Ectodermal cell (in vitro differentiated cells): ENCODE results near the gene DHRSX.
"Not testable (repeated sequence)": the region's sequence is repeated elsewhere in the genome, so short reads cannot be mapped to it uniquely, and the experiment has no call there.

Source experiments
- H3K27ac ChIP-seq: 2 replicates; pipeline ENCODE4 v1.7.0; 2013; ENCODE audit warnings: mild to moderate bottlenecking, low read depth, low read length; ENCODE audit not compliant: insufficient read depth, poor library complexity, severe bottlenecking
- H3K27me3 ChIP-seq: 2 replicates; pipeline ENCODE4 v1.7.0; 2013; ENCODE audit warnings: mild to moderate bottlenecking, low read length; ENCODE audit not compliant: insufficient read depth, control insufficient read depth, poor library complexity, severe bottlenecking
- H3K36me3 ChIP-seq: one replicate; pipeline ENCODE4 v1.7.0; 2013; ENCODE audit warnings: low read length; ENCODE audit not compliant: control insufficient read depth, insufficient read depth
- H3K4me1 ChIP-seq: one replicate; pipeline ENCODE4 v1.7.0; 2013; ENCODE audit warnings: low read length; ENCODE audit not compliant: control insufficient read depth, insufficient read depth
- H3K4me3 ChIP-seq: 2 replicates; pipeline ENCODE4 v1.7.0; 2013; ENCODE audit warnings: low read depth, low read length, control low read depth; ENCODE audit not compliant: insufficient read depth
- H3K9me3 ChIP-seq: 2 replicates; pipeline ENCODE4 v1.7.0; 2013; ENCODE audit warnings: mild to moderate bottlenecking, low read length, moderate library complexity; ENCODE audit not compliant: control insufficient read depth
- WGBS, 2 experiments: methylation state at CpG; one replicate each; pipeline ENCODE4 v1.1.7; 2013; ENCODE audit warnings: missing lambda C conversion rate in 2 of 2; 5-methylcytosine and 5-hydroxymethylcytosine counted together

DHRSX gene

GRCh38 chrX:2539586-2539985 is 38.8 kb upstream of the DHRSX start:
- 100% methylated on average over 2 to 3 of the region's 3 CpGs for WGBS, 2 experiments
- Histone ChIP-seq H3K4me1 (peaks cover 6% of the 10 kb centered on the region), H3K9me3 (no peaks in the 10 kb centered on the region), H3K27me3 (no peaks in the 10 kb centered on the region), H3K4me3 (no peak overlapping the region), H3K27ac (no peak overlapping the region), H3K36me3 (no peaks in the 10 kb centered on the region)

- WGBS, 2 experiments, result 76 to 79% methylated on average over 15 of the region's 15 CpGs
- Histone ChIP-seq H3K4me3 (no peak overlapping the region), H3K36me3 (no peaks in the 10 kb centered on the region), H3K4me1 (peaks cover 6% of the 10 kb centered on the region), H3K27me3 (no peaks in the 10 kb centered on the region), H3K27ac (peak overlapping the region; percentile 82), H3K9me3 (no peaks in the 10 kb centered on the region)
Measured at GRCh38 chrX:2538031-2538757, 37.4 kb upstream of the DHRSX start.

GRCh38 chrX:2536974-2537373 is 36.2 kb upstream of the DHRSX start:
- H3K27ac ChIP-seq, result no peak overlapping the region
- H3K27me3 ChIP-seq, result no peaks in the 10 kb centered on the region
- 89 to 91% methylated on average over 5 of the region's 5 CpGs for WGBS, 2 experiments
- H3K4me3 ChIP-seq, result no peak overlapping the region
- peaks cover 6% of the 10 kb centered on the region for H3K4me1 ChIP-seq
- H3K36me3 ChIP-seq, result no peaks in the 10 kb centered on the region
- no peaks in the 10 kb centered on the region for H3K9me3 ChIP-seq

- 94 to 95% methylated on average over 5 to 6 of the region's 7 CpGs for WGBS, 2 experiments
- H3K4me3 ChIP-seq, result no peak overlapping the region
- no peaks in the 10 kb centered on the region for H3K27me3 ChIP-seq
Measured at GRCh38 chrX:2536141-2536540, 35.4 kb upstream of the DHRSX start.

GRCh38 chrX:2534261-2535021 is 33.7 kb upstream of the DHRSX start:
- H3K9me3 ChIP-seq, H3K27me3 ChIP-seq, H3K4me3 ChIP-seq, H3K4me1 ChIP-seq, H3K27ac ChIP-seq, H3K36me3 ChIP-seq: not testable (repeated sequence)
- WGBS, 2 experiments, result 64 to 66% methylated on average over 3 of the region's 5 CpGs

More at GRCh38 chrX:2536141-2536540, 35.4 kb upstream of the DHRSX start:
- no peak overlapping the region for H3K27ac ChIP-seq
- H3K9me3 ChIP-seq, result no peaks in the 10 kb centered on the region
- no peaks in the 10 kb centered on the region for H3K36me3 ChIP-seq
- H3K4me1 ChIP-seq, result peaks cover 6% of the 10 kb centered on the region

GRCh38 chrX:2533424-2533823 is 32.6 kb upstream of the DHRSX start:
- H3K36me3 ChIP-seq, result no peaks in the 10 kb centered on the region
- 86 to 95% methylated on average over 7 to 8 of the region's 8 CpGs for WGBS, 2 experiments
- no peaks in the 10 kb centered on the region for H3K27me3 ChIP-seq
- no peaks in the 10 kb centered on the region for H3K9me3 ChIP-seq
- H3K4me1 ChIP-seq, result peaks cover 2% of the 10 kb centered on the region
- H3K27ac ChIP-seq, result no peak overlapping the region
- H3K4me3 ChIP-seq, result no peak overlapping the region

- H3K4me1 ChIP-seq, result no peaks in the 10 kb centered on the region
- H3K27me3 ChIP-seq, result no peaks in the 10 kb centered on the region
- 94 to 97% methylated on average over 10 of the region's 10 CpGs for WGBS, 2 experiments
- H3K27ac ChIP-seq, result no peak overlapping the region
- no peak overlapping the region for H3K4me3 ChIP-seq
- H3K36me3 ChIP-seq, result no peaks in the 10 kb centered on the region
- no peaks in the 10 kb centered on the region for H3K9me3 ChIP-seq
Measured at GRCh38 chrX:2526390-2526789, 25.6 kb upstream of the DHRSX start.

GRCh38 chrX:2523911-2524310 is 23.1 kb upstream of the DHRSX start:
- Histone ChIP-seq H3K4me1 (no peaks in the 10 kb centered on the region), H3K4me3 (no peak overlapping the region), H3K27ac (no peak overlapping the region), H3K27me3 (no peaks in the 10 kb centered on the region), H3K36me3 (no peaks in the 10 kb centered on the region), H3K9me3 (no peaks in the 10 kb centered on the region)
- WGBS, 2 experiments, result 57 to 67% methylated on average over 6 of the region's 6 CpGs

GRCh38 chrX:2521927-2522386 is 21.2 kb upstream of the DHRSX start:
- WGBS, 2 experiments, result 95% methylated on average over 4 to 6 of the region's 6 CpGs
- Histone ChIP-seq H3K27me3 (no peaks in the 10 kb centered on the region), H3K27ac (no peak overlapping the region), H3K4me1 (no peaks in the 10 kb centered on the region), H3K4me3 (no peak overlapping the region), H3K9me3 (no peaks in the 10 kb centered on the region), H3K36me3 (no peaks in the 10 kb centered on the region)

- no peak overlapping the region for H3K27ac ChIP-seq
- H3K36me3 ChIP-seq, result no peaks in the 10 kb centered on the region
- peaks cover 5% of the 10 kb centered on the region for H3K4me1 ChIP-seq
- no peak overlapping the region for H3K4me3 ChIP-seq
- WGBS, 2 experiments, result 75 to 76% methylated on average over 15 of the region's 15 CpGs
- no peaks in the 10 kb centered on the region for H3K27me3 ChIP-seq
- H3K9me3 ChIP-seq, result no peaks in the 10 kb centered on the region
Measured at GRCh38 chrX:2521092-2521926, 20.5 kb upstream of the DHRSX start.
